Fibroblast of villous mesenchyme (primary cell): ENCODE measurements around the gene BRD9. TPM values are rescaled to one million over a fixed set of nuclear protein-coding genes. Genes with fewer than 3 reads are reported as not detected.

ENCODE experiments used
- DNase-seq: peaks from one replicate; pipeline ENCODE4 v3.0.0-alpha.2; 2010; ENCODE audit warnings: low read depth
- H3K4me3 ChIP-seq: 2 replicates; pipeline ENCODE4 v1.5.1; 2011; ENCODE audit warnings: low read depth, mild to moderate bottlenecking, low read length
- CTCF ChIP-seq: IDR thresholded peaks from 2 replicates; pipeline ENCODE4 v1.5.1; 2012; ENCODE audit warnings: low read depth, mild to moderate bottlenecking, low read length; ENCODE audit not compliant: insufficient read depth
- total RNA-seq: library from RNA; depleted of rRNA; stranded (reverse); fragments of >200 nt; gene quantifications from 2 replicates; pipeline ENCODE4 v1.2.3, GENCODE V29; 2012

The BRD9 gene
- total RNA-seq, 1 donor, result 35.0 TPM

GRCh38 chr5:821504-821903 is 71.1 kb downstream of the BRD9 start:
- no peak for TF ChIP-seq CTCF
- H3K4me3 ChIP-seq, result no peak overlapping the region

GRCh38 chr5:820245-820644 is 72.4 kb downstream of the BRD9 start:
- DNase-seq, result no peak
- TF ChIP-seq CTCF, result no peak

More at GRCh38 chr5:821504-821903, 71.1 kb downstream of the BRD9 start:
- no peak for DNase-seq

GRCh38 chr5:819078-819477 is 73.5 kb downstream of the BRD9 start:
- no peak overlapping the region for H3K4me3 ChIP-seq
- no peak for DNase-seq
- no peak for TF ChIP-seq CTCF

More at GRCh38 chr5:820245-820644, 72.4 kb downstream of the BRD9 start:
- H3K4me3 ChIP-seq, result no peak overlapping the region

GRCh38 chr5:816176-816575 is 76.4 kb downstream of the BRD9 start:
- DNase-seq, result no peak
- H3K4me3 ChIP-seq, result no peak overlapping the region
- no peak for TF ChIP-seq CTCF

GRCh38 chr5:815449-815848 is 77.2 kb downstream of the BRD9 start:
- H3K4me3 ChIP-seq, result no peak overlapping the region
- DNase-seq, result no peak
- no peak for TF ChIP-seq CTCF

Other genes starting within 250 kb of the BRD9 start
- gene TPPP, start 199.4 kb downstream of the BRD9 start, total RNA-seq, result under 0.01 TPM in 2 replicates
- gene ZDHHC11B, start 108.1 kb downstream of the BRD9 start, total RNA-seq, result not detected in 2 replicates
- gene ZDHHC11, start 41.8 kb downstream of the BRD9 start, total RNA-seq, result 0.64 and 0.86 TPM in 2 replicates
- gene TRIP13, start 83 bp upstream of the BRD9 start, total RNA-seq, result 16.8 and 29.8 TPM in 2 replicates
- 2.2 and 4.2 TPM in 2 replicates for gene NKD2, start 116.0 kb upstream of the BRD9 start, total RNA-seq
- gene SLC12A7, start 219.3 kb upstream of the BRD9 start, total RNA-seq, result 9.5 and 12.9 TPM in 2 replicates